ENCODE measurements around the gene RARRES1.

DNA sequence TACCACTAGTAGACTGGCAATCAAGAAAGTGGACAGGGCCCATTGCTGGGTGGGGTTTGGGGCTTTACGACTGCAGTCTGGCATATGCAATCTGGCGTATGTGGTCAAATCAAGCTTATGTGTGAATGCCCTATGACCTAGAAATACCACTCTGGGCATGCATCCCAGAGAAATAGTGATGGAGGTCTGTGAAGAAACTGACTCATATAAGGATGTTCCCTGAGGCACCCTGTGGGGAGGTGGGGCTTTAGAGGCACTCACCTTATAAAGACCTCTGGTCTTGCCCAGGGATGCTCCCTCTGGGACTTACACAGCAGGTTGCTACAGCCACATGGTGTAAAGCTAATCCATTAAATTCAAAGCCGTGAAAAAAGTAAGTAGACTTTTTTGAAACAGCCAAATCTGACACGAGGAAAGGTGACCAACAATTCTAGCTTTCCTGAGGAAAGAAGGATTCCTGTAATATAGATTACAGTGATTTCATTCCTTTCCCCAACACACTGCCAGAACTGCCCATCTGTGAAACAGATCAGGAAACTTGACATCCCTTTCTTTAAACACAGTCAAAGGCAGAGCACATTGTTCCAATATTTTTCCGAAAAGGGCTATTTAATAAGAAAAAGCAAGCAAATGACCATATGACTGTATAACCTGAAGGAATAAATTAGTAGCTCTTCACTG is 13.6 kb downstream of the RARRES1 start:
- TF ChIP-seq, protein P1, sequence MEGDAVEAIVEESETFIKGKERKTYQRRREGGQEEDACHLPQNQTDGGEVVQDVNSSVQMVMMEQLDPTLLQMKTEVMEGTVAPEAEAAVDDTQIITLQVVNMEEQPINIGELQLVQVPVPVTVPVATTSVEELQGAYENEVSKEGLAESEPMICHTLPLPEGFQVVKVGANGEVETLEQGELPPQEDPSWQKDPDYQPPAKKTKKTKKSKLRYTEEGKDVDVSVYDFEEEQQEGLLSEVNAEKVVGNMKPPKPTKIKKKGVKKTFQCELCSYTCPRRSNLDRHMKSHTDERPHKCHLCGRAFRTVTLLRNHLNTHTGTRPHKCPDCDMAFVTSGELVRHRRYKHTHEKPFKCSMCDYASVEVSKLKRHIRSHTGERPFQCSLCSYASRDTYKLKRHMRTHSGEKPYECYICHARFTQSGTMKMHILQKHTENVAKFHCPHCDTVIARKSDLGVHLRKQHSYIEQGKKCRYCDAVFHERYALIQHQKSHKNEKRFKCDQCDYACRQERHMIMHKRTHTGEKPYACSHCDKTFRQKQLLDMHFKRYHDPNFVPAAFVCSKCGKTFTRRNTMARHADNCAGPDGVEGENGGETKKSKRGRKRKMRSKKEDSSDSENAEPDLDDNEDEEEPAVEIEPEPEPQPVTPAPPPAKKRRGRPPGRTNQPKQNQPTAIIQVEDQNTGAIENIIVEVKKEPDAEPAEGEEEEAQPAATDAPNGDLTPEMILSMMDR (IDR thresholded peaks at IDR 0.05), result no peak
- TF ChIP-seq POLR2AphosphoS5 (IDR thresholded peaks at IDR 0.05; ENCODE audit: insufficient read depth in 1 of 2, low read depth in 1 of 2), result no peak
